ENCODE data around the gene GLUL.

GLUL gene

GRCh38 chr1:182426442-182427430 lies 35.1 kb upstream of the GLUL start:
- H3K4me3 ChIP-seq (ENCODE audit: low read depth, low read length) = no peak overlapping the region
- TF ChIP-seq, protein P1, sequence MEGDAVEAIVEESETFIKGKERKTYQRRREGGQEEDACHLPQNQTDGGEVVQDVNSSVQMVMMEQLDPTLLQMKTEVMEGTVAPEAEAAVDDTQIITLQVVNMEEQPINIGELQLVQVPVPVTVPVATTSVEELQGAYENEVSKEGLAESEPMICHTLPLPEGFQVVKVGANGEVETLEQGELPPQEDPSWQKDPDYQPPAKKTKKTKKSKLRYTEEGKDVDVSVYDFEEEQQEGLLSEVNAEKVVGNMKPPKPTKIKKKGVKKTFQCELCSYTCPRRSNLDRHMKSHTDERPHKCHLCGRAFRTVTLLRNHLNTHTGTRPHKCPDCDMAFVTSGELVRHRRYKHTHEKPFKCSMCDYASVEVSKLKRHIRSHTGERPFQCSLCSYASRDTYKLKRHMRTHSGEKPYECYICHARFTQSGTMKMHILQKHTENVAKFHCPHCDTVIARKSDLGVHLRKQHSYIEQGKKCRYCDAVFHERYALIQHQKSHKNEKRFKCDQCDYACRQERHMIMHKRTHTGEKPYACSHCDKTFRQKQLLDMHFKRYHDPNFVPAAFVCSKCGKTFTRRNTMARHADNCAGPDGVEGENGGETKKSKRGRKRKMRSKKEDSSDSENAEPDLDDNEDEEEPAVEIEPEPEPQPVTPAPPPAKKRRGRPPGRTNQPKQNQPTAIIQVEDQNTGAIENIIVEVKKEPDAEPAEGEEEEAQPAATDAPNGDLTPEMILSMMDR (conservative IDR thresholded peaks at IDR 0.05; ENCODE audit: low read depth, low read length) = no peak
- DNase-seq (ENCODE audit: low read depth) = no peak

DNA sequence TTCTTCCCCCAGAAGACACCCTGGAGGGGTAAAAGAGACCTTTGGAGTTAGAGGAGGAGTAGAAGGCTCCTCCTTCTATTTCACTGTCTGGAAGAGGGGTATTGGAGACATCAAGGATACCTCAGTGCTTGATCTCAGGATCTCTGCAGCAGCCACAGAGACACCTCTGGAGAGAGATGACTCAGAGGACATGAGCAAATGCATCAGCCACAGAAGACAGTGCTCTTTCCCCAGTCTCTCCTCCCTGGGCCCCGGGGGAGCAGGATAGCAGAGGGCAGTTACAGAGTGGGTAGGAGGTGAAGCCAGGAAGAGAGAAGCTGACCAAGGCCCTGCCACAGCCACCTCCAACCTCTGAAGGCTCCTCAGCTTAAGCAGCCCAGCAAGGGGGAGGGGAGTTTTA lies 24.2 kb upstream of the GLUL start:
- DNase-seq (ENCODE audit: low read depth) = no peak
- H3K4me3 ChIP-seq (ENCODE audit: low read depth, low read length) = no peak overlapping the region
- TF ChIP-seq, protein P1 (conservative IDR thresholded peaks at IDR 0.05; ENCODE audit: low read depth, low read length) = no peak

- DNase-seq (ENCODE audit: low read depth) = no peak
- no peak overlapping the region for H3K4me3 ChIP-seq (ENCODE audit: low read depth, low read length)
- TF ChIP-seq, protein P1 (conservative IDR thresholded peaks at IDR 0.05; ENCODE audit: low read depth, low read length) = no peak
These were observed 22.4 kb upstream of the GLUL start for GRCh38 chr1:182413969-182414368.

DNA sequence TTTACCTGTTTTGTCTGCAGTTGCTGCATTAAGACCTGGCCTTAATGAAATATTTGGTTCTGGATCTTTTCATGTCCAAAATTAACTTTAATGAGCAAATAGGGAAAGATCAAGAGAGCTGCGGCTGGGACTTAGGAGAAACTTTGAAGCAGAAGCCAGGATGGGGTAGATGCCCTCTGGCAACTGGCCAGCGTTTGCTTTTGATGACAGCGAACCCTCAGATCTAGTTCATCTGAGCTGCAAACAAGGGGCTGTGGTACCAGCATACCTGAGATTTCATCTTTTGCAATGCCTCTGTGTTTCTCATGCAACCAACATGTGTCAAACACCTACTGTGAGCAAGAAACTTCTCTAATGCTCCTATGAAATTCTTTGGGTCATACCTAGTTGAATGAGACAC lies 21.9 kb upstream of the GLUL start:
- H3K4me3 ChIP-seq (ENCODE audit: low read depth, low read length) = no peak overlapping the region
- DNase-seq (ENCODE audit: low read depth) = no peak
- TF ChIP-seq, protein P1 (conservative IDR thresholded peaks at IDR 0.05; ENCODE audit: low read depth, low read length) = no peak

DNA sequence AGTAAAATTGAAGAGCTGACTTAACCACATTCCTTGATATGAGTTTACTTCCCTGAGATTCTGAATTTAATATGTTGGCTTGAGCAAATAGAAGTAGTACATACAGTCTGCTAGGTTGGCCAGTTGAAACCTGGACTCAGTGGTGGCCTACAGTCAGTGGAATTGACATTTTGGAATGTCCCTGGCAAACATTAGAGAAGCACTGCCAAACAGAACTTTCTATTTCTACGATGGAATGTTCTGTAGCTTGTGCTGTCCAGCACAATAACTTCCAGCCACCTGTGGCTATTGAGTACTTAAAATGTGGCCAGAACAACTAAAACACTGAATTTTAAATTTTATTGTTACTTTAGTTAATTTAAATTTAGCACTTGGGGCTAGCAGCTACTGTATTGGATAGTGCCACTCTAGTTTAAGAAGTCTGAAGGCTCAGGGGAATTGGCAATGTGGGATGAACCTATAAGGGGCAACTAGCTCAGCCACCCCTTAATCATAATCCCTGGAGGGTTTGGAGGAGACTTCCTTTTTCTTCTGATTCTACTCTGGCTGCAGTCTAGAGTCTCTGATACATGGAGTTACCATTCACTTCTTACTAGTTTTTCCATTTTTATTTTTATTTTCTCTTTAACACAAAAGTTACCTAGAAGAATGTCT lies 19.2 kb upstream of the GLUL start:
- TF ChIP-seq, protein P1 (conservative IDR thresholded peaks at IDR 0.05; ENCODE audit: low read depth, low read length) = no peak
- H3K4me3 ChIP-seq (ENCODE audit: low read depth, low read length) = no peak overlapping the region
- DNase-seq (ENCODE audit: low read depth) = no peak

DNA sequence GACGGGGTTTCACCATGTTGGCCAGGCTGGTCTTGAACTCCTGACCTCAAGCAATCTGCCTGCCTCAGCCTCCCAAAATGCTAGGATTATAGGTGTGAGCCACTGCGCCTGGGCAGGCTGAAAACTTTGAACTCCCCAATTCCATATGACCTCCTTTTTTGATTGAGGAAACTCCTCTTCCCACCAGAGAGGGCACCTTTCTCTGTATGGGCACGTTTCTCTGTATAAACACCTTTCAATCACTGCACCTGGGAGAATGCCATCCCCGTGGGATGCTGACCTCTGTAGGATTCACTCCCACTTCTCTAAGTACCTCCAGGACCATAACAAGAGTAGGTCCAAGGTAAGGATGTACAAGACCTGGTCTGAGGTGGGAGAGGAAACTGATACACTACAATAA lies 18.5 kb upstream of the GLUL start:
- no peak for DNase-seq (ENCODE audit: low read depth)
- no peak overlapping the region for H3K4me3 ChIP-seq (ENCODE audit: low read depth, low read length)
- TF ChIP-seq, protein P1 (conservative IDR thresholded peaks at IDR 0.05; ENCODE audit: low read depth, low read length) = no peak
